Kidney (tissue), 14 donors: ENCODE results near the gene ALDH3A2. TPM values are rescaled to one million over a fixed set of nuclear protein-coding genes. Genes with fewer than 3 reads are reported as not detected.
A peak's percentile ranks its signal among the peaks of the same experiment; 100 is the strongest.

Experiments
- DNase-seq, 5 donors: peaks; one replicate each; pipeline ENCODE4 v3.0.0-alpha.2; 2013 to 2020
- FAIRE-seq: peaks from 2 replicates; lab custom pipeline; 2012; peaks lifted over from hg19 to GRCh38; lab: Jason Lieb, UNC
- H3K27ac ChIP-seq, 2 donors: one replicate each; pipeline ENCODE4 v1.7.0; 2013; ENCODE audit warnings: low read depth in 2 of 2, low read length in 2 of 2, inconsistent platforms in 1 of 2
- H3K27me3 ChIP-seq: one replicate; pipeline ENCODE4 v1.7.1; 2013; ENCODE audit warnings: low read length, inconsistent platforms; ENCODE audit not compliant: control insufficient read depth, insufficient read depth
- H3K36me3 ChIP-seq, 3 donors: one replicate each; pipeline versions ENCODE4 v1.7.0 to v1.7.1; 2013; ENCODE audit warnings: low read length in 3 of 3, control low read depth in 1 of 3, inconsistent platforms in 1 of 3; ENCODE audit not compliant: insufficient read depth in 3 of 3, control insufficient read depth in 2 of 3
- H3K4me1 ChIP-seq, 3 donors: one replicate each; pipeline versions ENCODE4 v1.7.0 to v1.7.1; 2013; ENCODE audit warnings: low read length in 3 of 3, inconsistent platforms in 1 of 3, low read depth in 1 of 3; ENCODE audit not compliant: control insufficient read depth in 2 of 3, insufficient read depth in 2 of 3
- H3K4me3 ChIP-seq, 3 donors: one replicate each; pipeline versions ENCODE4 v1.7.0 to v1.8.1; 2013; ENCODE audit warnings: low read length in 3 of 3, control low read depth in 1 of 3, inconsistent platforms in 1 of 3
- H3K9ac ChIP-seq, 3 donors: one replicate each; pipeline versions ENCODE4 v1.7.0 to v1.7.1; 2013; ENCODE audit warnings: low read length in 3 of 3, control low read depth in 1 of 3, inconsistent platforms in 1 of 3
- H3K9me3 ChIP-seq, 3 donors: one replicate each; pipeline versions ENCODE4 v1.7.0 to v1.7.1; 2013; ENCODE audit warnings: low read length in 3 of 3, control low read depth in 1 of 3, inconsistent platforms in 1 of 3; ENCODE audit not compliant: control insufficient read depth in 2 of 3, insufficient read depth in 1 of 3
- CTCF ChIP-seq: IDR thresholded peaks from 3 replicates; pipeline ENCODE4 v1.5.1; 2012; ENCODE audit warnings: mild to moderate bottlenecking, moderate library complexity, borderline replicate concordance; ENCODE audit not compliant: insufficient read depth; ENCODE audit errors: extremely low read depth
- intact Hi-C: fragments of 100-400 bp; cut with DNase I; formaldehyde crosslinking; loops from one replicate; pipeline ENCODE4 v1.11.1; 2022
- polyA plus RNA-seq: library from polyadenylated mRNA; stranded (reverse); fragments of 350-450 nt; fragmentation: Illumina TruSeq; extraction: RNeasy Lipid Tissue Mini Kit (QIAGEN cat#74804); gene quantifications from one replicate; pipeline ENCODE4 v1.2.3, GENCODE V29; 2014; ENCODE audit warnings: low read depth, low replicate concordance; ENCODE audit not compliant: insufficient read depth
- total RNA-seq: library from RNA; stranded (reverse); fragmentation: NEBNext Ultra II Directional; extraction: Animal tissue kit (Norgen Biotek cat#: 25700); gene quantifications from one replicate; pipeline ENCODE4 v1.2.1, GENCODE V29; 2021
- donor health status: control.
- donor health status: control.
- donor health status: control.
- donor health status: control.
- donor health status: control.
- donor health status: DM: yes; HTN: yes; CAD: no.
- donor health status: Normal renal cell carcinoma (clear cell type).

ALDH3A2 gene
- total and polyA plus RNA-seq, 2 donors from 2014 or later = 75.0 to 87.7 TPM

GRCh38 chr17:19652595-19652994 lies 4.0 kb downstream of the ALDH3A2 start:
- H3K9ac ChIP-seq = peak overlapping the region in 1 of 3 donors; percentile 27
- no peaks in the 10 kb centered on the region for H3K27me3 ChIP-seq
- intact Hi-C loops = no loop called here
- no peaks in the 10 kb centered on the region for H3K9me3 ChIP-seq
- H3K4me3 ChIP-seq = peak overlapping the region in 1 of 3 donors; percentile 75
- no peak for TF ChIP-seq CTCF
- DNase-seq = peak in 1 of 5 donors; percentile 65
- FAIRE-seq = no peak
- H3K36me3 ChIP-seq = peaks cover 9 to 32% (median 9%) of the 10 kb centered on the region in 3 donors
- peaks cover 7 to 25% (median 15%) of the 10 kb centered on the region in 3 donors for H3K4me1 ChIP-seq
- peak overlapping the region in 1 of 2 donors; percentile 39 for H3K27ac ChIP-seq

GRCh38 chr17:19654342-19654886 lies 5.9 kb downstream of the ALDH3A2 start:
- Histone ChIP-seq H3K9me3 (no peaks in the 10 kb centered on the region), H3K36me3 (peaks cover 9 to 41% (median 13%) of the 10 kb centered on the region in 3 donors), H3K27me3 (no peaks in the 10 kb centered on the region), H3K27ac (no peak overlapping the region), H3K4me3 (no peak overlapping the region), H3K4me1 (peaks cover 7 to 26% (median 10%) of the 10 kb centered on the region in 3 donors), H3K9ac (no peak overlapping the region)
- FAIRE-seq = no peak
- intact Hi-C loops = no loop called here
- DNase-seq = peak in 1 of 5 donors; percentile 69
- TF ChIP-seq CTCF = no peak

- peaks cover 9 to 41% (median 13%) of the 10 kb centered on the region in 3 donors for H3K36me3 ChIP-seq
- FAIRE-seq (no peak), DNase-seq (no peak)
- H3K27ac ChIP-seq = no peak overlapping the region
- peaks cover 7 to 26% (median 10%) of the 10 kb centered on the region in 3 donors for H3K4me1 ChIP-seq
- intact Hi-C loops = no loop called here
- no peaks in the 10 kb centered on the region for H3K9me3 ChIP-seq
- TF ChIP-seq CTCF = no peak
- H3K4me3 ChIP-seq = no peak overlapping the region
- no peaks in the 10 kb centered on the region for H3K27me3 ChIP-seq
- no peak overlapping the region for H3K9ac ChIP-seq
These were observed 6.3 kb downstream of the ALDH3A2 start for GRCh38 chr17:19654896-19655295.
